ENCODE results near the gene C17orf114.

DNA sequence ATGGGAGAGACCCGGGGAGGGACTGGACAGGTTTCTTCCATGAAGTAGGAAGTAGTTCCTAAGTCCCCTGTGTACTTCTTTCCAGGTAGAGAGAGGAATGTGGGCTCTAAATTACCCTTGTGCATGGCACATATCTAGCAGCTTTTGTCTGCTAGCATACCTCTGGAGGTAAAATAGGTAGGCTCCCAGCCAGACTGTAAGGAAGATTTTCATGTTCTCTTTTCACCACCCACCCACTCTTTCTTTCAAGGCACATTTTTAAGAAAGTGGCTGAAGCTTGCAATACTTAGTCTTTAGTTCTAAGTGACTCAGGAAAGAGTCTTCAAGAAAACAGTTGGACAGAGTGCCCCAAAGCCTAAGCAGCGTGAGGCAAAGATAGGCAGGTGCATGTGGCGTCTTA lies 40.2 kb upstream of the C17orf114 start:
- TF ChIP-seq, protein P1, sequence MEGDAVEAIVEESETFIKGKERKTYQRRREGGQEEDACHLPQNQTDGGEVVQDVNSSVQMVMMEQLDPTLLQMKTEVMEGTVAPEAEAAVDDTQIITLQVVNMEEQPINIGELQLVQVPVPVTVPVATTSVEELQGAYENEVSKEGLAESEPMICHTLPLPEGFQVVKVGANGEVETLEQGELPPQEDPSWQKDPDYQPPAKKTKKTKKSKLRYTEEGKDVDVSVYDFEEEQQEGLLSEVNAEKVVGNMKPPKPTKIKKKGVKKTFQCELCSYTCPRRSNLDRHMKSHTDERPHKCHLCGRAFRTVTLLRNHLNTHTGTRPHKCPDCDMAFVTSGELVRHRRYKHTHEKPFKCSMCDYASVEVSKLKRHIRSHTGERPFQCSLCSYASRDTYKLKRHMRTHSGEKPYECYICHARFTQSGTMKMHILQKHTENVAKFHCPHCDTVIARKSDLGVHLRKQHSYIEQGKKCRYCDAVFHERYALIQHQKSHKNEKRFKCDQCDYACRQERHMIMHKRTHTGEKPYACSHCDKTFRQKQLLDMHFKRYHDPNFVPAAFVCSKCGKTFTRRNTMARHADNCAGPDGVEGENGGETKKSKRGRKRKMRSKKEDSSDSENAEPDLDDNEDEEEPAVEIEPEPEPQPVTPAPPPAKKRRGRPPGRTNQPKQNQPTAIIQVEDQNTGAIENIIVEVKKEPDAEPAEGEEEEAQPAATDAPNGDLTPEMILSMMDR (conservative IDR thresholded peaks at IDR 0.05; ENCODE audit: low read depth, low read length) = no peak
- no peak for TF ChIP-seq EZH2 (IDR thresholded peaks at IDR 0.05; ENCODE audit: borderline replicate concordance, low read depth, low read length, poor library complexity, severe bottlenecking)

Measured in A673 (cell line).